HG02884 (cell line): ENCODE measurements around the gene CCR9.

Experiments
- ATAC-seq: cut with Tn5 transposase; IDR thresholded peaks from one replicate; pipeline ENCODE4 v1.9.1; 2021; ENCODE audit warnings: mild to moderate bottlenecking, moderate library complexity; ENCODE audit not compliant: unreplicated experiment

The CCR9 gene

DNA sequence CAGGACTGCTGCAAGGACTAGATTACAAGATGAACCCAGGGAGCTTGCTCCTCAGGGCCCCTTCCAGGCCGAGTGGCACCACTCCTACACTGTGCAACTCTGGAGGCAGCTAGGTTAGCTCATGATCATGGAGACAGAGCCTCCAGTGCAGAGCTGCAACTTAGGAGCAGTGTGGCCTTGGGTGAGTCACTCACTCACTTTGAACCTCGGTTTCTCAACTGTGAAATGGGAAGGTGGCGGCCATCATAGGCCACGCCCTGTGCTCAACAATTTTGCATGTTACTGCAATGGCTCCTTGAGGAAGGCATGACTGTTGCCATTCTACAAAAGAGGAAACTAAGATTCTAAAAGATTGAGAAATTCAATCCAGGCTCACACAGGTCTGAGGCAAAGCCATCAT lies 45.8 kb downstream of the CCR9 start:
- ATAC-seq, result no peak

DNA sequence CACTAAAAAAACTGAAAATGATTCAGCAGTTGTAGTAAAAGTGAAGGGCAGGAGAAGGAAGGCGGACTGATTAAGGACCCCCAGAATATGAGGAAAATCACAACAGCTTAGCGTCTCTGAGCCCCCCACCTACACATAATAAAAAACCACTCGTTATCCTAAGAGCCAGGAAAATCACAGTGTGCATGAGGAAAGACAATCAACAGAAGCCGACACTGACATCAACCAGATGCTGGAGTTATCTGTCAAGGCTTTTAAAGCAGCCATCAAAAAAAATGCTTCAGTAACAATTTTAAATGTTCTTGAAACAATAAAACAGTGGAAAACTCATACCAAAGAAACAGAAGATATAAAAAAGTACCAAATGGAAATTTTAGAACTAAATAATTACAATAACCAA lies 47.2 kb downstream of the CCR9 start:
- no peak for ATAC-seq

DNA sequence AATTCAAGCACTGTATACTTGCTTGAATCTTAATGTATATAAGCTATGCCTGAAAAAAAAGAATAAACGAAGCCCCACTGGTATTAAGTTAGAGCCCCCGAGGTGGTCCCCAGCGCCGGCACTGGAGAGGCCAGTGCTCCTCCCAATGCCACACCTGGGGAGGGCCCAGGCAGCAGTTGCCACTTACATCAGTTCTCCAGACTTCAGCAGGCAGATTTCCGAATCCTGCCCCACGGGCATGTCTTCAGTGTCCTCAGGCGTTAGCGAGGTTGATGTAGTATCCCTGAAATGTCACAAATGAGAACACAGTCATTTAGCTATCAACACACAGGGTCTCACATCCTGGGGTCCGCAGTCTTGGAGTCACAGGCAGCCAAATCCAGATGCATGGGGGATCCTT lies 49.9 kb downstream of the CCR9 start:
- no peak for ATAC-seq

DNA sequence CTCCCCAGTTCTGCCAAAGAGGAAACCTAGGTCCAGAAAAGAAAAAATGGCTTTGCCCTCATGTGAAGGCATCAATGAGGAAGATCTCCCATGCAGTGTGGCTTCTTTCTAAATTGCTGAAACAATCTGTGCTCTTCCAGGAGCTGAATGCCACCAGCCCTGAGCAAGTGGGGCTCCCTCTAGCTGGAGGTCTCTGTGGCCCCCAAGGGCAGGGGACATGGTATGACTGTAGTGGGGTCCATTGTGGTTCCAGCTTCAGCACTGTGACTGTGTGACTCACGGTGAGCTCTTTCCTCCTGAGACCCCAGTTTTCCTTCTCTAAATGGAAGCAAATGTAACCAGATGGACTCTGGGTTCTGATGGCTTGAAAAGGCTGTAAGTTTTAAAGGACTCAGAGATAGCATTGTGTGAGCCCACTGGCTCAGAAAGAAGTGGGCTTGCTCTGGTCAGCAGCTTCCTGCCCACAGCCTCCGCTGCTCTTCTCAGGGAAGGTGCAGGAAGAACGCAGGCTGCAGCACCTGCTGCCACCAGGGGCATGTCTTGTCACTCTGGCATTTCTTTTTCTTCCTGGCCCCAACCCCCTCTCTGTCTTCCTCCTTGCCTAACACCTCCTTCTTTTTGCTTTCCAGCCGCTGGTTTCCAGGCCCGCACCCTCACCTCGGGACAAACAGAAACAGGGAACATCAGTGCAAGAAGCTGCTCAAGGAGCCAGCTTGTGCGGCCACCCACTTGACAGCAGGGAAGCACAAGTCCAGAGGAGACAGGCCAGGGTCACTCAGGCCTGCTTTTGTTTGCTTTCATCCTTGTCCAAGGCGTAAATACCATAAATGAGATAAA lies 51.1 kb downstream of the CCR9 start:
- ATAC-seq, result no peak

DNA sequence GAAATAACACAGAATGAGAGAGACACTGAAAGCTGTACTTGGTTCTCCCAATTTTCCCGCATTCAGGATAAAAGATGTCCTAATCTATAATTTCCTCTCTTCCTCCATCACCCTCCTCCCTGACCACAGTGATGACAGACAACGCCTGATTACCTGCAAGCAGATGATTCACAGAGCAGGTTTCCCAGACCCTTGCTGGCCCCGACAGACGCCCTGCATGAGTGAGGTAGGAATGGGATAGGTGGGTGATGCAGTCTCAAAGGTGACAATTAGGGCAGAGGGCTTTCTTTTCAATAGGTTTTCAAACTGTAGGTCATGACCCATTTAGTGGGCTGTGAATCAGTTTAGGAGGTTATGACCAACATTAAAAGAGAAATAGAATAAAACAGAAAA lies 51.7 kb downstream of the CCR9 start:
- ATAC-seq, result no peak

DNA sequence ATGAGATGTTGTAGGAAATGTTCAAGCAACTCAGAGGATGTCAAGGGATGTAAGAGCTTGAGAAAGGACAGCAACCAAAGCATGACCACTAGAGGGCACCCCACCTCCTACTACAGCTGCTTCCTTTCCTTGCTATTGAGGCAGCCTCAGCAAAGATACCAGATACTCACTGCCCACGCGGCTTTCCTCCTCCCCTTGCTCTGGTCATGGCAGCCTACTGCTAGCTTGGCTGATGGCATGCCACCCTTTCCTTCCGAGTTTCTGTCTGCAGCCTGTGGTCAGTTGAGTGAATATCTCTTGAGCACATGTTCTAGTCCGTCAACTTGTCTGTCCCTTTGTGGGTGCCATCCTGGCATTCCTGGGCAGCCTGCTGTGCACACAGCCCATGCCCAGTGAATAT lies 52.5 kb downstream of the CCR9 start:
- ATAC-seq, result no peak

DNA sequence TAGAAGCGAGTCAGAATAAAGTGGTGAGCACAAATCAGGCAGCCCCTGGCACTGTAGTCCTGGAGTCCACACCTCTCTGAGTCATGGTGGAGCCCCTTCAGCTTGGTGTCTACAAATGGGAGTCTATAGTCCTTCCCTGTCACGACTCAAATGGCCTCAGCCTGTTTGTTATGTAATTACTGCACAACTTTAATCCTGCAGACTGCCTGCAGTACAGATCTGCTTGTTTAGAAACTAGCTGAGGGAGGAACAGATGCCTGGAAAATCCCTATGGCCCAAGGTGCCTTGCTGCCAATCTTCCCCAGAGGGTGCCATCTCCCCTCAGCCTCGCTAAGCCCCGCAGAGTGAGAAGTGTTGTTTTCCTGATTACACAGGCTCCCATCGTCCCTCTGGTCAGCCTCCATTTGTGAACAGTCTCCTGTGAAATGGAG lies 53.0 kb downstream of the CCR9 start:
- ATAC-seq, result no peak

DNA sequence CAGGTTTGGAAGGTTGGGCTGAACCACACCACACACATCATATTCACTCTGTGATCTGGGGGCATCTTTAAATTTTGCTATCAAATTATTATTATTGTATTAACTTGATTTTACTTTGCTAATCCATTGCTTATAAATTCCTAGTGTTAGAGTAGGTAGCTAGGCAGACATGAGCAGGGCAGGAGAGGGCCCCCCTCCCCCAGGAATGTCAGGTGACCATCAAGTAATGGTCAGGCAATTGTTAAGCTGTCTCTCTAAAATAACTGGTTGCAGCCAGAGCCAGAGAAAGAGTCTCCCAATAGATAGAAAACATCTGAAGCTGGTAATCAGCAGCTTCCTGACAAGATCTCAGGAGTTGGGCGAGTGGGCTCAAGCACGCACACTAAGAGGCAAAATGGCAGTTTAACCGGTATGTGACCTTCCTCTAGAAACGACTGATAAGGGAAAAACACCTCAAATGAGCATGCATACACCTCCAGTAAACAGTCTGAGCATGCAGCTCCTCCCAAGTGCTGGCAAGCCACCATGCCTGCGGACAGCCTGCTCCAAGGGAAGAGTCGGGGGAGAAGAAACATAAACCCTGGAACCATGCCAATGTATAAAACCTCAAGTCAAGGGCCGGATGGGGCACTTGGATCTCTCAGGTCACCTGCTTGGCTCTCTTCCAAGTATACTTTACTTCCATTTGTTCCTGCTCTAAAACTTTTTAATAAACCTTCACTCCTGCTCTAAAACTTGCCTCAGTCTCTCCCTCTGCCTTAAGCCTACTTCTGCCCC lies 53.8 kb downstream of the CCR9 start:
- ATAC-seq, result no peak

DNA sequence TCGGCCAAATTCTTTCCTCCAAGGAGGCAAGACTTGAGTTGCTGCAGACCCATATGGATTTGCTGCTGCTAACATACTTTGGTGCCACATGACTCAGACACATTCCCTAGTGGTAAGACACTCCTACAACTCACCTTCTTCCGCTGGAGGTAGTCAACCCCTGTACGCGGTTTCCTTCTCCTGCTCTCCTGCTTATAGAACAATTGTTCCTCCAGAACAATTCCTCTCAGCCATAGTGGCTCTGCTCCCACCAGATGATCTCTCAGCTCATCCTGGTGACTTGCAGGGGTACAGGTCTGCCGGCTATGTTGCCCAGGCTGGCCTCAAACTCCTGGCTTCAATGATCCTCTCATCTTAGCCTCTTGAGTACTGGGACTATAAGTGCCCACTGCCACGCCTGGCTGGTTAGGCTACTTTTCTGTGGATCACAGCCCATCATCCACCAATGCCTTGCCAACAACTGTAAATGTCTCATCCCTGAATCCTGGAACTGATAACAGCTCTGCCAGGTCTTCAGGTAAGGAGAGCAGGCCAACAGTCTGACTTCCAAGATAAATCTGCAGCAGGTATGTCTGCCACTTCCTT lies 54.5 kb downstream of the CCR9 start:
- ATAC-seq, result no peak

DNA sequence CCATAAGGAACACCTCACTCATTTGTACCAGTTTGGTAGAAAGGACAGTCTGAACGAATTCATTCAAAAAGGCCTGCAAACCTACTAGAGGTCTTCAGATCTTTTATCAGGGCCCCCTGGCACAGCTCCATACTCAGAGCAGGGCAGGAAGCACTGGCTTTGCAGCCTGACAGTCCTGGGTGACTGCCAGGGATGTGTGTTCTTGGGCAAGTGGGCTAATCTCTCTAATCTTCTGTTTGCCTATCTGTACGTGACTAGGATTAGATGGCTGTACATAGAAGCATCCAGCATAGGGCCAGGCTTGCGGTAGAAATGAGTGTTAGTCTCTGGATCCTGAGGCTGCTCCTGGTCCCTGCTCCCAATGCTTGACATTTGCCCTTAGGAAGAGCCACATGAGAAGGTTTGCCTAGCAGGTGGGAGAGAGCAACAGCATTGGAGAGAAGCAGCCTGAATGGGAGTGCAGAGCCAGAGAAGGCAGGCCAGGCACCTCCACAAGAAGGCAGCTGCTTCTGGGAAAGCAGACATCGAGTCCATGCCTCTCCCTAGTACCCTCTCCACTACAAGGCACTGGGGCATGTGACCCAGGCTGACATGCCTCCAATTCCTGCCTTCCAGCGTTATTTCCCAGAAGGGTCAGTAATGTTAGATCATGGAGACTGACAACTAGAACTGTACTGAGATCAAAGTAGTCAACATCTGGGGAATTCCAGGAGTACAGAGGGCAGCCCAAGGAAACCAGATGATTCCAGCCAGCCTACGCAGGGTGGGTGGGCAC lies 55.9 kb downstream of the CCR9 start:
- ATAC-seq, result no peak

DNA sequence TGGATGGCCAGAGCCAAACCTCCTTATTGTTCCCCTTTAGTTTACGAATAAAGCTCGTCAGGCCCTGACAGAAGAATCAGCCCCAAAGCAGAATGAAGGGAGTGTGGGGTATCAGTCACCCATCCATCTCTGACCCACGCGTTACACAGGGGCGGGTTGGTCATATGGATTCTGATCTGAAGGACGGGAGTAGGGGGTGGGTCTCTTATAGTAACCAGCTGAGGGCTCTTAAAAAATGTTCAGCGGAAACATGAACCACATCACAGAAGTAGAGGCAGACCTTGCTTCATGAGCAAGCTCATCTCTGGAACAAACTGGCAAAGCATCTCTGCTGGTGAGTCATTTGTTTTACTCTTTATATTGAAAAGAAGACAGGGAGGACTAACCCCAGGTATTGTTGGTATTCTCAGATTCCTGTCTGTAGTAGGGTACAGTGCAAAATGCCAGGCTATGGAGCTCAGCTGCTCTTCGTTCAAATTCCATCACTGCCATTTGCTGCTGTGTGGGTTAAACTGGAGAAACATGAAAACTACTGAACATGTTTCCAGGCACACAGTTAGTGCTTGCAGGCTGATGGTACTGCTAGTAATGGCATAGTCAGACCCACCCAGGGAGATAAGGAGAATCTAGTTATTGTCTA lies 57.0 kb downstream of the CCR9 start, which contains the start of gene CXCR6:
TSS of gene CXCR6 (plus strand) at position 258 of the 640 bp plus-strand sequence. CDS start 3,018 bp downstream, outside the sequence.
- ATAC-seq, result no peak

DNA sequence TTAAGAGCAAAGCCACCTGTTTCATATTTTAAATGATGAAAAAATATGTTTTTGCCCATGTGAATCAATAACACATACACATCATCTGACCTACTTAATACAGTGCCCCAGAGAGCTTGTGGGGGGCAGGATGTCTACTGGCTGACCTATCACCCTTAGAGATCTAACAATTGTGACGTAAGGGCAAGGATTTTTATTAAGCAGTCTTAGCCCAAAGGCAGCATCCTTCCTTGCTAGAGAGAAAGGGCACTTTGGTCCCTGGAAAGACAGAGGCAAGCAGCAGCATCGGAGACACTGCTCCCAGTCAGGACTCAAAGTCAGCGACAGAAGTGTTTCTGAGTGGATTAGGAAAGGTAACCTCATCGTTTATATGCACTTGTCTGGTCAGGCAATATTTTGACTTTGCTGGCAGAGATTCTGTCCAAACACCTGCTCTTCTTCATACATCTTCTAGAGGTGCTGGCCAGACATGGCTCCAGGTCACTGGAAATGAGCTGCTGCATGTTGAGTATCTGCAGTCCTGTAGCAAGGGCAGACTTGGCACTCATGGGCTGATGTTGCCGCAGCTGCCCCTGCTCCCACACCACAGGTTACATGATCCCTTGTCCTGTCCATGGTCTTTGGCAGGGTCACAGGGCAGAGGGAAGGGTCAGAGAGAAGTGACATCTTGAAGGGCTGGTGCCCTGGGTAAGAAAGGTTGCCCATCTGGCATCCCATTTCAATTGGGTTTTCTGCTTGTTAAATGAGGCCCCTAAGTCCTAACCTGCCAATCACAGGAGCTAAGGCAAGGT lies 58.7 kb downstream of the CCR9 start:
- no peak for ATAC-seq

DNA sequence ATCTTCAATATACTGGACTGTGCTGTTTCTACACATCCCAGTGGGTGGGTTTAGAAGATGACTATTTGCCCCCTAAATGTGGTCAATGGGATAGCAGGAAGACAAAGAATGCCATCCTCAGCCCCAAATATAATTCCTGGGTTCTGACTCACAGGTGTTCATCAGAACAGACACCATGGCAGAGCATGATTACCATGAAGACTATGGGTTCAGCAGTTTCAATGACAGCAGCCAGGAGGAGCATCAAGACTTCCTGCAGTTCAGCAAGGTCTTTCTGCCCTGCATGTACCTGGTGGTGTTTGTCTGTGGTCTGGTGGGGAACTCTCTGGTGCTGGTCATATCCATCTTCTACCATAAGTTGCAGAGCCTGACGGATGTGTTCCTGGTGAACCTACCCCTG lies 60.0 kb downstream of the CCR9 start:
- no peak for ATAC-seq

DNA sequence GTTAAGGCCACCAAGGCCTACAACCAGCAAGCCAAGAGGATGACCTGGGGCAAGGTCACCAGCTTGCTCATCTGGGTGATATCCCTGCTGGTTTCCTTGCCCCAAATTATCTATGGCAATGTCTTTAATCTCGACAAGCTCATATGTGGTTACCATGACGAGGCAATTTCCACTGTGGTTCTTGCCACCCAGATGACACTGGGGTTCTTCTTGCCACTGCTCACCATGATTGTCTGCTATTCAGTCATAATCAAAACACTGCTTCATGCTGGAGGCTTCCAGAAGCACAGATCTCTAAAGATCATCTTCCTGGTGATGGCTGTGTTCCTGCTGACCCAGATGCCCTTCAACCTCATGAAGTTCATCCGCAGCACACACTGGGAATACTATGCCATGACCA lies 60.5 kb downstream of the CCR9 start:
- ATAC-seq, result no peak

DNA sequence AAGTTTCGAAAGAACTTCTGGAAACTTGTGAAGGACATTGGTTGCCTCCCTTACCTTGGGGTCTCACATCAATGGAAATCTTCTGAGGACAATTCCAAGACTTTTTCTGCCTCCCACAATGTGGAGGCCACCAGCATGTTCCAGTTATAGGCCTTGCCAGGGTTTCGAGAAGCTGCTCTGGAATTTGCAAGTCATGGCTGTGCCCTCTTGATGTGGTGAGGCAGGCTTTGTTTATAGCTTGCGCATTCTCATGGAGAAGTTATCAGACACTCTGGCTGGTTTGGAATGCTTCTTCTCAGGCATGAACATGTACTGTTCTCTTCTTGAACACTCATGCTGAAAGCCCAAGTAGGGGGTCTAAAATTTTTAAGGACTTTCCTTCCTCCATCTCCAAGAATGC lies 61.0 kb downstream of the CCR9 start:
- no peak for ATAC-seq

DNA sequence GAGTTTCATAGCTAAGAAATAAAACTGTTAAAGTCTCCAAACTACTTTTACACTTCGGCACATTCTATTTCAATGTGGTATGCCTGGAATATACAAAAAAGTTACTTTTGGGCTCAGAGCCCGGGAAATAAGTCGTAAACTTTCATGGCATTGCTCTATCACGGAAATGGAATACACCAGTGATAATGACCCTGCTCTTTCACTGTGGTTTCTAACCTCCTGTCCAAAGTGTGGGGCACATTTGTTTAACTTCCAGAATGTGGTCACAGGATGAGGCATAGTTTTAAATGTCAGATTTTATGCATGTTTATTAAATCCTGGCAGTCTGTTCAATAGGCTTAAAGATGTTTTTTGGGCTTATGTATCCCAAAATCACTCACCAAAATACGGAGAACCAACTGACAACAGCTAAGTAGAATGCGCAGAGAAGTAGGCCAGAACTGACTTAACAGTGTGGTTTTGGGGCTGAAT lies 62.0 kb downstream of the CCR9 start:
- ATAC-seq, result no peak

DNA sequence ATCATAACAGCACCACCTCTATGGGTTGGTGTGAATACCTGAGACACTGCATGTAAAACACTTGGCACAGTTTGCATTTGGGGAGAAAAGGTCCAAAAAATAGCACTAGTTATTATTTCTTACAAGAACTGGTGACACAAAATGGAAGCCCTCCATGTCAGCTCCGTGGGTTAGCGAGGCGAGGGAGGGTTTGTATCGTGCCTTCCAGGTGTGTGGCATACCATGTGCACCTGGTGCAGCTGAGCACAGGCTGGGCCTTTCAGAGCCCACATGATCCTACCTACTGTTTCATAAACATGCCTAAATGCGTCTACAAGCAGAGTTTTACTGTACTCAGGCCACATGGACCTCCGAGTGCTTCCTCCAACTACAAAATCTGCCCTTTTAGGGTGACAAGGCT lies 62.5 kb downstream of the CCR9 start:
- ATAC-seq, result no peak

DNA sequence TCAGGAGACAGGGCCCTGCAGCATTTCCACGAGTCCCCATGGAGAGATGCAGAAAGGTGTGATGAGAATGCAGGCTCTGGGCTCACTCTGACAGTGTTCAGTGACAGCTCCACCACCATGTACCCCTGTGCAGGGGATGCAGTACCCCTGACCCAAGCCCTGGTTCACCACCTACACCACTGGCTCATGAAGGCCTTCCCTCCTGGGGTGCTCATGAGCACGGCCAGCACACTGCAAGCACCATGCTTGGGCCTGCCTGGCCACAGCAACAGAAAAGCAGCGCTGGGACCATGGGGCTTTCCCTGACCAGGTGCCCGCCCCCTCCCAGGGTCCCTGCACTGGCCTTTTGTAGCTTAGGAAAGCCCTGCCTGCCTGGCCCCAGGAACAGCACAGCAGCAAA lies 63.1 kb downstream of the CCR9 start:
- no peak for ATAC-seq

DNA sequence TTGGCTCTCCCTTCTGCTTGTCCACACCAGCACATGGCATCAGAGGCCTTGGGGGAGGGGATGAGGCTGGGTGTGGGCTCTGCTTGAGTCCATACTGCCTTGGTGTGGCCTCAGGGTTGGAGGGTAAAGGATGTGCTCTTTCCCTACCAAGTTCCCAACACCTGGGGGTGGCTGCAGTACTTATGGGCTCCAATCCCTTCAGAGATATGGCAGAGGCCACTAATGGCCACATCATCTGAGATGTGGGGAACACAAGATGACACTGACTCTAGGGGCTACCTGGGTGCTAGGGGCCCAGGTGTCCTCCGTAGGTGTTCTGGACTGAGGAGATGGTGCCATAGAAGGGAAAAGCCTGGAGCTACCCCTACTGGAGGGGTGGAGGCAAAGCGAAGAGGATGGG lies 63.8 kb downstream of the CCR9 start:
- no peak for ATAC-seq
